HG02973 (cell line): ENCODE data around the gene MRPS24.
"Not testable (repeated sequence)": the region's sequence is repeated elsewhere in the genome, so short reads cannot be mapped to it uniquely, and the experiment has no call there.

Source experiments
- ATAC-seq: cut with Tn5 transposase; IDR thresholded peaks from one replicate; pipeline ENCODE4 v1.9.1; 2021; ENCODE audit warnings: moderate library complexity; ENCODE audit not compliant: unreplicated experiment

Gene MRPS24

GRCh38 chr7:43869006-43869866 is at the start of gene MRPS24:
MRPS24 (minus strand) TSS chr7:43869517; CDS start chr7:43869495, 22 bp downstream.
- ATAC-seq = peak; percentile 88

DNA sequence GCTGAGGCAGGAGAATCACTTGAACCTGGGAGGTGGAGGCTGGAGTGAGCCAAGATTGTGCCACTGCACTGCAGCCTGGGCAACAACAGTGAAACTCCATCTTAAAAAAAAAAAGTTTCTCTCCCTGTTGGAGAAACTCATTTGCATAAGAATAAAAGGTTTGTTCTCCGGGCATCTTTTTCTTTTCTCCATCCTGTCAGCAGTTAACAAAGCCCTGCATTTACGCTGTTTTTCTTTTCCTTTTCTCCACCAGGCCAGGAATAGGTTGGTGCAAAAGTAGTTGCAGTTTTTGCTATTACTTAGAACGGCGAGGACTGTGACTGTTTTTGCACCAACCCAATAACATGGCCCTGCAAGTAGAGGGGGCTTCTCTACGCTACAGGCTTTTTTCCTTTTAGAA is 46.6 kb upstream of the MRPS24 start:
- no peak for ATAC-seq

- ATAC-seq = no peak
Measured at GRCh38 chr7:43914795-43915194, 45.5 kb upstream of the MRPS24 start.

- ATAC-seq = peak; percentile 72
Measured at GRCh38 chr7:43906331-43907010, 37.2 kb upstream of the MRPS24 start, which contains the start of gene URGCP. URGCP (minus strand) TSS chr7:43906596; CDS start chr7:43906575, 21 bp downstream.

GRCh38 chr7:43905956-43906330 is 36.6 kb upstream of the MRPS24 start:
- ATAC-seq = peak; percentile 42

GRCh38 chr7:43905209-43905946 is 36.1 kb upstream of the MRPS24 start:
- ATAC-seq = no peak

GRCh38 chr7:43904533-43905208 is 35.4 kb upstream of the MRPS24 start:
- no peak for ATAC-seq

- no peak for ATAC-seq
Measured at GRCh38 chr7:43902542-43903054, 33.3 kb upstream of the MRPS24 start.

DNA sequence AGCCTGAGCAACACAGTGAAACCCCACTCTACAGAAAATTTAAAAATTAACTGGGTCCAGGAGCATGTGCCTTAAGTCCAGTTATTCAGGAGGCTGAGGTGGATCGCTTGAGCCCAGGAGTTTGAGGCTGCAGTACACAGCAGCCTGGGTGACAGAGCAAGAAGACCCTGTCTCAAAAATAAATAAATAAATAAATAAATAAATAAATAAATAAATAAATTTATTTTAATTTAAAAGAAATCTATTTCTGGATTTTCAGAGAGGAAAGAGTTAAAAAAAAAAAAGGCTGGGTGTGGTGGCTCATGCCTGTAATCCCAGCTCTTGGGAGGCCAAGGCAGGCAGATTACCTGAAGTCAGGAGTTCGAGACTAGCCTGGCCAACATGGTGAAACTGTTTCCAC is 29.3 kb upstream of the MRPS24 start:
- ATAC-seq = not testable (repeated sequence)

DNA sequence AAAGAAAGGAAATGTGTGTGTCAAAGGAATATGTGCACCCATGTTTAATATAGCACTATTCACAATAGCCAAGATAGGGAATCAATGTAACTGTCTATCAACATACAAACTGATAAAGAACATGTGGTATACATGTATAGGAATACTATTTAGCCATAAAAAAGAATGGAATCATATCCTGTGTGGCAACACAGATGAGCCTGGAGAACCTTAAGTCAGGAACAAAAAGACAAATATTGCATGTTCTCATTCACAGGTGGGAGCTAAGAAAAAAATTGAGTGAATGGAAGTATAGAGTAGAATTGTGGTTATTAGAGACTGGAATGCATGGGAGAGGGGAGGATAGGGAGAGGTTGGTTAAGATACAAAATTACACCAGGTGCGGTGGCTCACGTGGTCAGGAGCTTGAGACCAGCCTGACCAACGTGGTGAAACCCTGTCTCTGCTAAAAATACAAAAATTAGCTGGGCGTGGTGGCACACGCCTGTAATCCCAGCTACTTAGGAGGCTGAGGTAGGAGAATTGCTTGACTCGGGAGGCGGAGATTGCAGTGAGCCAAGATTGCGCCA is 26.6 kb upstream of the MRPS24 start:
- no peak for ATAC-seq

- no peak for ATAC-seq
Measured at GRCh38 chr7:43891069-43891955, 22.0 kb upstream of the MRPS24 start.

DNA sequence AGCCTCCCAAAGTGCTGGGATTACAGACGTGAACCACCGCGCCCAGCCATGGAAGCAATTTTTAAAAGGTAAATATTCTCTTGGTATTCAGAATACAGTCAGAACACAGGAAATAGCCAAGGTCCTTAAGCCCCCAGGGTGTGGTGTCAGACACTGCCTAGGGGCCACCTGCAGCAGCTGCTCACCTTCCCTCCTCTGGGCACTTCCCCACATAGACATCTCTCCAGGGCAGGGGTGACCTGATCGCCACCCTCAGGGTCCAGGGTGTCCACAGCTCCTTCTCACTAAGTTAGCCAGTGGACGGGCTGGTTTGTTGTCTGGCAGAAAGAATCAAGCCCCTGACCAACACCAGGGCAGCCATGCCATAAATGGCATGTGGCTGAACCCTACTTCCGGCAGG is 21.2 kb upstream of the MRPS24 start:
- ATAC-seq = no peak

DNA sequence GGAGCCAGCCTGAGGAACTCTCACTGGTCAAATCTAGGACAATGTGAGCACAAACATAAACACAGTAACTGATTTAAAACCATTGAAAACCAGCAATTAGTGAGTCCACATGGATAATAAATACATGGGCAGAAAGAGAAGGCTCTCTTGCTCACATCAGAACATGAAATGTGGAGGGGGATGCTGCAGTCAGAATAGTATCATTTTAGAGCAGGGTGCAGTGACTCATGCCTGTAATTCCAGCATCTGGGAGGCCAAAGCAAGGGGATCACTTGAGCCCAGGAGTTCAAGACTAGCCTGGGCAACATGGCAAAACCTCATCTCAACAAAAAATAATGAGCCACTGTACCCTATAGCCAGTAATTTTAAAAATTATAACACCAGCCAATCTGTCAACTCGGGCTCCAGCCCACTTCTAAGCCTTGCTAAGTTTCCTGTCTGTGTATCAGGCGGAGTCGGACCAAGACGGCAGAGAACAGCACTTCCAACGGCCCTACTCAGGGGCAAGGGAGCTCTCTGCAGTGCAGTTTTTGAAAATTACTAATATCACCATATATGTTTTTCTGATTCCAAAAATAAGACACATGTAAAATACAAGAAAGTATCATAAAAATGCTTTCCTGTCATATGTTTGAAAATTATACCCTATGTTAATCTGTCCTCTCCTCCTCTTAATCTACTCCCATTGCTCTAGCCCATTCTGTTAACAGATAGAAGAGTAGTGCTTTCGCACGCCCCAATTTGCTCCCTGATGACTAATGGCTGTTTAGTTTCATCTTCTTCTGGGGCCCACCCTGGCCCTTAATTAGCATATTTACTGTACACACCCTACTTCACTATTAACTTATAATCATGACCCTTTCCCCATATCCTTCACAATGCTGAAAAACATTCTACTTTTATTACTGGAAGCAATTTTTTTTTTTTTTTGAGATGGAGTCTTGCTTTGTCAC is 20.0 kb upstream of the MRPS24 start:
- ATAC-seq = no peak

GRCh38 chr7:43884617-43885016 is 15.3 kb upstream of the MRPS24 start:
- ATAC-seq = no peak

DNA sequence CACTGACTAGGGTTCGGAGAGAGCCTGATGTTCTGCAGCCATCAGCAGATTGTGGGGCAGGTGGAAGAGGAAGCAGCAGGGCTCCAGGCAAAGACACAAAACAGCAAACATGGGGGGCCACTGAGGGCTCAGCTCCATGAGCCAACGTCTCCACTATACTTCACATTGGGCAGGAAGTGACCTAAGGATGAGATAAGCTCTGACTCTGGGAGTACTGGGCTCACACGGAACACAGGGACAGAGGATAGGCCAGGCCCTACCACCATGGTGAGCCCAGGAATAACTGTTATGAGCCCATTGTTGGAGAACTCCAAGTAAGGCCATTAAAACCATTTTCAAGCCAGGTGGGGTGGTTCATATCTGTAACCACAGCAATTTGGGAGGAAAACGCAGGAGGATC is 14.9 kb upstream of the MRPS24 start:
- no peak for ATAC-seq

- ATAC-seq = no peak
Measured at GRCh38 chr7:43880596-43880995, 11.3 kb upstream of the MRPS24 start.

- ATAC-seq = no peak
Measured at GRCh38 chr7:43879477-43879876, 10.2 kb upstream of the MRPS24 start.

GRCh38 chr7:43878867-43879266 is 9.6 kb upstream of the MRPS24 start:
- ATAC-seq = no peak
